A673 (cell line): ENCODE measurements around the gene TIGAR.

ENCODE experiments used
- CTCF ChIP-seq: fragments of 300-800, 200-600 bp; sonication (generic); conservative IDR thresholded peaks from 2 replicates; pipeline ENCODE4 v1.5.1; 2017; ENCODE audit warnings: low read depth, mild to moderate bottlenecking, antibody characterized with exemption, low read length, moderate library complexity, mixed read lengths
- EZH2 ChIP-seq: fragments of 200-600 bp; sonication (generic); IDR thresholded peaks from 2 replicates; pipeline ENCODE4 v1.6.1; 2017; ENCODE audit warnings: borderline replicate concordance, low read depth, mild to moderate bottlenecking, mixed read lengths, antibody characterized with exemption, low read length; ENCODE audit not compliant: poor library complexity, severe bottlenecking

GRCh38 chr12:4280351-4281163 lies 40.5 kb upstream of the TIGAR start:
- no peak for TF ChIP-seq CTCF
- TF ChIP-seq EZH2, result no peak
